ENCODE measurements around the gene METTL21A.
A peak's percentile ranks its signal among the peaks of the same experiment; 100 is the strongest.
"Not testable (repeated sequence)": the region's sequence is repeated elsewhere in the genome, so short reads cannot be mapped to it uniquely, and the experiment has no call there.

The METTL21A gene

DNA sequence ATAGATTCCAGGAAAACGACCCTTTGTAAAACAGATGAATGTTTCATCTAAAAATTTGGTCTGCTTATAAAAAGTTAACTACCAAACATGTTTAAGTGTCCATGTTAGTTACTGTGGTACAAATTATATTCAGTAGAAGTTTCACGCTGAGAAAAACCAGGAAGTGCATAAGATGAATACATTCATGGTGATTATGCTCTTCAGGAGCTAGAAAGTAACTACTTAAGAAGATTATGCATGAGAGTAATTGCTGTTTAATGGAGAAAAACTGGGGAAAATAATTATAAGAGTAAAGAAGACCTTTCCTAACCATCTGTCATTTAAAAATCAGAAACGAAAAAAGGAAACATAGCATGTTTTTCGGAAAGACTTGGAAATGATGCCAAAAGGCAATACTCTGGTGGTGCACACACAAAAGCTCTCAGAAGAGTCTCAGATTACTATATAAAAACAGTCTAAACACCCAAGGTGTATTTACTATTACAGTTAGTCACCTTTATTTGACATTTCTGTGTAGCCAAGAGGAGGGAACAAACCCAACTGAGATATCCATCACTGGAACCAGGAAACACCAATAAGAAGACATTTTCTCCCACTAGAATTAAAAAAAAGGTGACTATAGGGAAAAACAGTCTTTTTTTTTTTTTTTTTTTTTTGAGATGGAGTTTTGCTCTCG lies 38.8 kb upstream of the METTL21A start:
- DNase-seq (ENCODE audit: low read depth) = no peak
- TF ChIP-seq POLR2A (IDR thresholded peaks at IDR 0.05; ENCODE audit: extremely low read depth, insufficient read length) (no peak), CTCF (IDR thresholded peaks at IDR 0.05; ENCODE audit: low read depth, low read length) (no peak), MYC (IDR thresholded peaks at IDR 0.05; ENCODE audit: low read depth, low read length) (no peak)
- H3K4me3 ChIP-seq (ENCODE audit: low read depth, low read length) = no peak overlapping the region

- no peak overlapping the region for H3K4me3 ChIP-seq (ENCODE audit: low read depth, low read length)
- peak; percentile 21 for DNase-seq (ENCODE audit: low read depth)
- TF ChIP-seq, protein P1, sequence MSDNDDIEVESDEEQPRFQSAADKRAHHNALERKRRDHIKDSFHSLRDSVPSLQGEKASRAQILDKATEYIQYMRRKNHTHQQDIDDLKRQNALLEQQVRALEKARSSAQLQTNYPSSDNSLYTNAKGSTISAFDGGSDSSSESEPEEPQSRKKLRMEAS (IDR thresholded peaks at IDR 0.05; ENCODE audit: low read depth, low read length) = no peak
- no peak for TF ChIP-seq MYC (IDR thresholded peaks at IDR 0.05; ENCODE audit: low read depth, low read length)
- no peak for TF ChIP-seq POLR2A (IDR thresholded peaks at IDR 0.05; ENCODE audit: extremely low read depth, insufficient read length)
These were observed 37.0 kb upstream of the METTL21A start for GRCh38 chr2:207662203-207662602.

- TF ChIP-seq POLR2A (IDR thresholded peaks at IDR 0.05; ENCODE audit: extremely low read depth, insufficient read length) = no peak
- no peak for TF ChIP-seq MYC (IDR thresholded peaks at IDR 0.05; ENCODE audit: low read depth, low read length)
- TF ChIP-seq, protein P1 (IDR thresholded peaks at IDR 0.05; ENCODE audit: low read depth, low read length) = no peak
- TF ChIP-seq CTCF (IDR thresholded peaks at IDR 0.05; ENCODE audit: low read depth, low read length) = no peak
- H3K4me3 ChIP-seq (ENCODE audit: low read depth, low read length) = no peak overlapping the region
- DNase-seq (ENCODE audit: low read depth) = no peak
These were observed 35.8 kb upstream of the METTL21A start for GRCh38 chr2:207660994-207661393.

GRCh38 chr2:207658156-207658555 lies 33.0 kb upstream of the METTL21A start:
- DNase-seq (ENCODE audit: low read depth) = no peak
- H3K4me3 ChIP-seq (ENCODE audit: low read depth, low read length) = no peak overlapping the region
- TF ChIP-seq, protein P1 (IDR thresholded peaks at IDR 0.05; ENCODE audit: low read depth, low read length) = no peak
- TF ChIP-seq POLR2A (IDR thresholded peaks at IDR 0.05; ENCODE audit: extremely low read depth, insufficient read length) (no peak), MYC (IDR thresholded peaks at IDR 0.05; ENCODE audit: low read depth, low read length) (no peak), CTCF (IDR thresholded peaks at IDR 0.05; ENCODE audit: low read depth, low read length) (no peak)

DNA sequence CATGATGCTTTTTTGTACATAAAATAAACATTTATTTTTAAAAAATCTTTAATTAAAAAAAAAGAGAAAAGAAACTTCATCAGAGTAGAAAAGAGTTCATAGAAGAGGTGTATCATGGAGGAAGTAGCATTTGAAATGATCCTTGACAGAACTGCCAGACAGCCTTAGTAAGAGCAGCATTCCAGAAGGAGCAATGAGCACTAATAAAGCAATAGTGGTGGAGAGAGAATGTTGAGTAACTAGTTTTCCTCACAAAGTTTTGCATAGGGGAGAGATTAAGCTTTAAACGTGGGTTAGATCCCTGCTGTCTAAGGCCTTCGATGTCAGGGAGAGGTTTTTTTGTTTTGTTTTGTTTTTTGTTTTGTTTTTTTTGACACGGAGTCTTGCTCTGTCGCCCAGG lies 29.8 kb upstream of the METTL21A start:
- DNase-seq (ENCODE audit: low read depth) = no peak
- no peak overlapping the region for H3K4me3 ChIP-seq (ENCODE audit: low read depth, low read length)
- TF ChIP-seq, protein P1 (IDR thresholded peaks at IDR 0.05; ENCODE audit: low read depth, low read length) = no peak
- no peak for TF ChIP-seq CTCF (IDR thresholded peaks at IDR 0.05; ENCODE audit: low read depth, low read length)
- no peak for TF ChIP-seq POLR2A (IDR thresholded peaks at IDR 0.05; ENCODE audit: extremely low read depth, insufficient read length)
- TF ChIP-seq MYC (IDR thresholded peaks at IDR 0.05; ENCODE audit: low read depth, low read length) = no peak

DNA sequence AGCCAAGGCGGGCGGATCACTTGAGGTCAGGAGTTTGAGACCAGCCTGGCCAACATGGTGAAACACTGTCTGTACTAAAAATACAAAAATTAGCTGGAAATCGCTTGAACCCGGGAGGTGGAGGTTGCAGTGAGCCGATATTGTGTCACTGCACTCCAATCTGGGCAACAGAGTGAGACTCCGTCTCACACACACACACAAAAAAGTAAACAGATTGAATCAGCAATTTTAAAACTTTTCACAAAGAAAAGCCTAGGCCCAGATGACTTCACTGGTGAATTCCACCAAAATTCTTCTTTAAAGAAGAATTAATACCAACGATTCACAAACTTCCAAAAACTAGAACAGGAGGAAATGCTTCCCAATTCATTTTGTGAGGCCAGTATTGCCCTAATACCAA lies 21.4 kb upstream of the METTL21A start:
- H3K4me3 ChIP-seq (ENCODE audit: low read depth, low read length); DNase-seq (ENCODE audit: low read depth): not testable (repeated sequence)

DNA sequence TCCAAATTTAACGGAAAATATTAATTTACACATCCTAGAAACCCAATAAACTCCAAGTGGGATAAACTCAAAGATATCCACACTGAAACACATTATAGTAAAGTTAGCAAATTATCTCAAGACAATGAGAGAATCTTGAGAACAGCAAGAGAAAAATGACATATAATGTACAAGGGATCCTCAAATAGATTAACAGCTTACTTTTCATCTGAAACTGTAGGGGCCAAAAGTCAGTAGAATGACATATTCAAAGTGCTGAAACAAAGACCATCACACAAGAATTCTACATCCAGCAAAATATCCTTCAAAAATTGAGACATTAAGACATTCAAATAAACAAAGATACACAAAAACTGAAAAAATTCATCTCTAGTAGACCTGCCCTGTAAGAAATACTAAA lies 18.7 kb upstream of the METTL21A start:
- TF ChIP-seq, protein P1 (IDR thresholded peaks at IDR 0.05; ENCODE audit: low read depth, low read length) = no peak
- no peak for TF ChIP-seq MYC (IDR thresholded peaks at IDR 0.05; ENCODE audit: low read depth, low read length)
- TF ChIP-seq CTCF (IDR thresholded peaks at IDR 0.05; ENCODE audit: low read depth, low read length) = no peak
- TF ChIP-seq POLR2A (IDR thresholded peaks at IDR 0.05; ENCODE audit: extremely low read depth, insufficient read length) = no peak

More for the DNA sequence above, 18.7 kb upstream of the METTL21A start:
- H3K4me3 ChIP-seq (ENCODE audit: low read depth, low read length) = no peak overlapping the region
- DNase-seq (ENCODE audit: low read depth) = no peak
